Stomach (tissue), 19 donors: ENCODE data around the gene SOCS1. TPM values are rescaled to one million over a fixed set of nuclear protein-coding genes. Genes with fewer than 3 reads are reported as not detected.

ENCODE experiments used
- DNase-seq, 2 donors: peaks; one replicate each; pipeline versions ENCODE4 v3.0.0 to v3.0.0-alpha.2; 2013 to 2019
- H3K27ac ChIP-seq, 5 donors: fragments of 200-600 bp in 4 of 5; sonication (generic) in 4 of 5; one replicate each; pipeline ENCODE4 v1.5.1; 2013 to 2019; ENCODE audit warnings: mild to moderate bottlenecking in 1 of 5, moderate library complexity in 1 of 5
- H3K27me3 ChIP-seq, 3 donors: fragments of 200-600 bp; sonication (generic); one replicate each; pipeline ENCODE4 v1.5.1; 2017 to 2019; ENCODE audit warnings: mixed run types in 1 of 3
- H3K36me3 ChIP-seq, 4 donors: fragments of 200-600 bp; sonication (generic); 1 replicate in 3 of 4; 2 replicates in 1 of 4; pipeline ENCODE4 v1.5.1; 2016 to 2019
- H3K4me1 ChIP-seq, 4 donors: fragments of 200-600 bp; sonication (generic); one replicate each; pipeline ENCODE4 v1.5.1; 2016 to 2019
- H3K4me3 ChIP-seq, 4 donors: fragments of 200-600 bp; sonication (generic) in 3 of 4; one replicate each; pipeline ENCODE4 v1.5.1; 2016 to 2019; ENCODE audit warnings: mild to moderate bottlenecking in 1 of 4
- H3K9me3 ChIP-seq, 4 donors: fragments of 200-600 bp; sonication (generic); one replicate each; pipeline ENCODE4 v1.5.1; 2016 to 2019
- EP300 ChIP-seq: sonication (generic); formaldehyde crosslinking; IDR thresholded peaks from one replicate; pipeline ENCODE4 v1.6.1; 2017; ENCODE audit warnings: antibody characterized with exemption
- POLR2A ChIP-seq, 4 donors: fragments of 450-650 bp; IDR thresholded peaks; one replicate each; pipeline ENCODE4 v1.6.1; 2016; ENCODE audit warnings: antibody characterized with exemption in 4 of 4, control low read depth in 2 of 4, mild to moderate bottlenecking in 1 of 4, moderate library complexity in 1 of 4
- POLR2AphosphoS5 ChIP-seq, 3 donors: sonication (generic); formaldehyde crosslinking; IDR thresholded peaks; one replicate each; pipeline ENCODE4 v1.6.1; 2016; ENCODE audit warnings: antibody characterized with exemption in 3 of 3
- WGBS, 5 donors: extraction: QIAGEN DNeasy Blood & Tissue Kit in 3 of 5; methylation state at CpG; one replicate each; pipeline versions ENCODE4 v1.1.5 to v1.1.7; 2013 to 2018; 5-methylcytosine and 5-hydroxymethylcytosine counted together
- intact Hi-C: fragments of 100-400 bp; cut with DNase I; formaldehyde crosslinking; loops from one replicate; pipeline ENCODE4 v1.15.1; 2023; ENCODE audit warnings: low total_unique reads
- long read RNA-seq, 10 donors: transcript quantifications; one replicate each; lab custom pipeline, GENCODE V29; 2026
- polyA plus RNA-seq, 3 donors: library from polyadenylated mRNA; stranded (reverse); fragments of 200-250 nt; gene quantifications; one replicate each; pipeline ENCODE4 v1.2.3, GENCODE V29; 2013
- total RNA-seq, 5 donors: library from RNA; depleted of rRNA; stranded (reverse); fragments of >200 nt; gene quantifications; one replicate each; pipeline versions ENCODE4 v1.1.0 to v1.2.3, GENCODE V29; 2014 to 2016
- TF ChIP-seq, protein P1 (sequence below), 7 experiments: fragments of 450-650 bp in 4 of 7; fragments of 200-600 bp in 3 of 7; sonication (generic) in 3 of 7; IDR thresholded peaks; one replicate each; pipeline ENCODE4 v1.5.1; 2016 to 2019; ENCODE audit warnings: antibody characterized with exemption in 7 of 7, control low read depth in 2 of 7, mild to moderate bottlenecking in 1 of 7
- donor health status: healthy with polysubstance abuse.
- donor health status: Bipolar disorder and iron deficiency.
- donor health status: healthy.

SOCS1 gene
- total RNA-seq (10 to 100 TPM in 3 of 5 donors, 1 to 10 TPM in 2; 4.2 to 45.5 (median 12.1) TPM), polyA plus RNA-seq (10 to 100 TPM in 2 of 3 donors, 1 to 10 TPM in 1; 9.4 to 14.7 (median 11.0) TPM)
- long read RNA-seq, donor 1, partial matches to known transcripts, result 0 of 2 reads
- long read RNA-seq, donor 1, other reads (novel, unspliced or antisense), result 0 of 2 reads
- long read RNA-seq, donor 2, partial matches to known transcripts, result 0 of 3 reads
- long read RNA-seq, donor 2, other reads (novel, unspliced or antisense), result 0 of 3 reads
- long read RNA-seq, donor 3, partial matches to known transcripts, result 0 of 6 reads
- long read RNA-seq, donor 3, other reads (novel, unspliced or antisense), result 0 of 6 reads
- long read RNA-seq, donor 4, partial matches to known transcripts, result 0 of 4 reads
- long read RNA-seq, donor 4, other reads (novel, unspliced or antisense), result 0 of 4 reads
- long read RNA-seq, donor 5, transcript SOCS1-202 (1 exons, 1,784 nt), result minor isoform, 6 of 16 reads
- long read RNA-seq, donor 5, transcript SOCS1-201 (2 exons, 1,225 nt), result major isoform, 10 of 16 reads
- long read RNA-seq, donor 5, partial matches to known transcripts, result 0 of 16 reads
- long read RNA-seq, donor 5, other reads (novel, unspliced or antisense), result 0 of 16 reads
- long read RNA-seq, donor 6, transcript SOCS1-201 (2 exons, 1,225 nt), result major isoform, 7 of 8 reads
- long read RNA-seq, donor 6, partial matches to known transcripts, result 0 of 8 reads
- long read RNA-seq, donor 6, other reads (novel, unspliced or antisense), result 0 of 8 reads
- long read RNA-seq, donor 7, partial matches to known transcripts, result 0 of 4 reads
- long read RNA-seq, donor 7, other reads (novel, unspliced or antisense), result 0 of 4 reads
- long read RNA-seq, donor 8, partial matches to known transcripts, result 0 of 4 reads
- long read RNA-seq, donor 8, other reads (novel, unspliced or antisense), result 0 of 4 reads
- long read RNA-seq, donor 9, transcript SOCS1-202 (1 exons, 1,784 nt), result major isoform, 5 of 9 reads
- long read RNA-seq, donor 9, partial matches to known transcripts, result 0 of 9 reads
- long read RNA-seq, donor 9, other reads (novel, unspliced or antisense), result 0 of 9 reads
- long read RNA-seq, donor 10, partial matches to known transcripts, result 0 of 1 reads
- long read RNA-seq, donor 10, other reads (novel, unspliced or antisense), result 0 of 1 reads

DNA sequence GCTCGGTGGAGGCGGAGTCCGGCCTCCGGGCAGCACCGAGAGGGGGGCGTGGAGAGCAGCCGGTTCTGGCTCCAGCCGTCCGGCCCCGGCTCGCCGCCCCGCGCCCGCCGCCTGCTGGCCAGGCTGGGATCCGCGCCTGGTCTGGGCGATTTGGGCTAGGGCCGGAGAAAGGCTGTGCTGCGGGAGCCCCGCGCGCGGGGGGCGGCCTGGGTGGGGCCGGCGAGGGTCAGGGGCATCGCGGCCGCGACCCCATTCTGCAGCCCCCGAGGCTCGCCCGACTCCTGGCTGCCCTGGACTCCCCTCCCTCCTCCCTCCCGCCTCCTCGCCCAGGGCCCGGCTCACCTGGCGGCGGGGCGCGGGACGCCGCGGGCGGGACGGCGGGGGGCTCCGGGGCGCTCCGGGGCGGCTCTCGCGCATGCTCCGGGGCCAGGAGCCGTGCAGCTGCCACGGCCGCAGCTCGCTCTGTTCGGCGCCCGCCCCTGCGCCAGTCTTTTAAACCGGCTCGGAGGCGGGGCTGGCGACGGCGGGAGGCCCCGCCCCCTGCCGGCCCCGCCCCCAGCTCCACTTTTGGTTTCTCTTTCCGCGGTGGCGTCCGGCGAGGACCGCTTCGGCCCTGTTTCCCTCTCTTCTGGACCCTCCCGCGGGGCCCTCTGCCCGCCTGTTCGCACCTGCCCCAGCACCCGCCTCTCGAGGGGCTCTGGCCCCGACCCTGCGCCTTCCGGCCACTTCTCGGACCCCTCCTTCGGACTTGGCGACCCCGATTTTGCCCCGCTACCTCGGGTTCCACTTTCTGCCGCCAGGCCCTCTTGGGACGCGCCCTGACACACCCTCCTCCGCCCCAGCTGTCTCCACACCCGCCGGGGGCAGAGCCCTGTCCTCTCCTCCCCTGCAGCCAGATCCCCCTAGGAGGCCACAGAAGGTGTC, at the start of gene SOCS1:
SOCS1 (minus strand) TSS at position 468 of the 924 bp plus-strand sequence. CDS start 726 bp downstream, outside the sequence.
- DNase-seq, result peak; percentile 89 to 96
- intact Hi-C loops, result loop anchor here (5.0 to 10.0 kb wide), 2 partner anchors 131 to 284 kb away; no protein-coding TSS in a partner anchor
- Histone ChIP-seq H3K4me3 (peak within 1 kb of the TSS; percentile 61 to 89 (median 75)), H3K9me3 (no peaks in the 10 kb centered on the region), H3K27ac (peak within 1 kb of the TSS; percentile 92 to 99 (median 98)), H3K27me3 (no peaks in the 10 kb centered on the region), H3K4me1 (peaks cover 31 to 57% (median 46%) of the 10 kb centered on the region in 4 donors), H3K36me3 (peaks cover 0 to 24% (median 0%) of the 10 kb centered on the region in 4 donors)
- 0 to 1% (median 0%) methylated on average over 29 to 99 of the region's 100 CpGs for WGBS, 5 donors
- no peak for TF ChIP-seq EP300
- TF ChIP-seq POLR2A (IDR thresholded peaks at IDR 0.05), result no peak
- peak; percentile 56 to 97 (median 94) for TF ChIP-seq POLR2AphosphoS5 (IDR thresholded peaks at IDR 0.05)
- TF ChIP-seq, protein P1, sequence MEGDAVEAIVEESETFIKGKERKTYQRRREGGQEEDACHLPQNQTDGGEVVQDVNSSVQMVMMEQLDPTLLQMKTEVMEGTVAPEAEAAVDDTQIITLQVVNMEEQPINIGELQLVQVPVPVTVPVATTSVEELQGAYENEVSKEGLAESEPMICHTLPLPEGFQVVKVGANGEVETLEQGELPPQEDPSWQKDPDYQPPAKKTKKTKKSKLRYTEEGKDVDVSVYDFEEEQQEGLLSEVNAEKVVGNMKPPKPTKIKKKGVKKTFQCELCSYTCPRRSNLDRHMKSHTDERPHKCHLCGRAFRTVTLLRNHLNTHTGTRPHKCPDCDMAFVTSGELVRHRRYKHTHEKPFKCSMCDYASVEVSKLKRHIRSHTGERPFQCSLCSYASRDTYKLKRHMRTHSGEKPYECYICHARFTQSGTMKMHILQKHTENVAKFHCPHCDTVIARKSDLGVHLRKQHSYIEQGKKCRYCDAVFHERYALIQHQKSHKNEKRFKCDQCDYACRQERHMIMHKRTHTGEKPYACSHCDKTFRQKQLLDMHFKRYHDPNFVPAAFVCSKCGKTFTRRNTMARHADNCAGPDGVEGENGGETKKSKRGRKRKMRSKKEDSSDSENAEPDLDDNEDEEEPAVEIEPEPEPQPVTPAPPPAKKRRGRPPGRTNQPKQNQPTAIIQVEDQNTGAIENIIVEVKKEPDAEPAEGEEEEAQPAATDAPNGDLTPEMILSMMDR (IDR thresholded peaks at IDR 0.05), result peak in 5 of 7 experiments; percentile 55 to 96 (median 93)

GRCh38 chr16:11303405-11304138, 47.6 kb upstream of the SOCS1 start:
- H3K36me3 ChIP-seq, result no peaks in the 10 kb centered on the region
- H3K9me3 ChIP-seq, result no peaks in the 10 kb centered on the region
- intact Hi-C loops, result no loop called here
- H3K27me3 ChIP-seq, result no peaks in the 10 kb centered on the region
- peak; percentile 67 to 85 for DNase-seq
- peak overlapping the region in 1 of 4 donors; percentile 12 for H3K4me3 ChIP-seq
- TF ChIP-seq POLR2AphosphoS5 (IDR thresholded peaks at IDR 0.05), result peak in 1 of 3 donors; percentile 56
- TF ChIP-seq, protein P1 (IDR thresholded peaks at IDR 0.05), result no peak
- H3K27ac ChIP-seq, result peak overlapping the region; percentile 30 to 71 (median 52)
- WGBS, 5 donors, result 30 to 49% (median 40%) methylated on average over 18 of the region's 18 CpGs
- H3K4me1 ChIP-seq, result peaks cover 4 to 18% (median 11%) of the 10 kb centered on the region in 4 donors

GRCh38 chr16:11302977-11303376, 47.0 kb upstream of the SOCS1 start:
- peaks cover 6 to 23% (median 15%) of the 10 kb centered on the region in 4 donors for H3K4me1 ChIP-seq
- intact Hi-C loops, result no loop called here
- TF ChIP-seq EP300 (no peak), POLR2AphosphoS5 (IDR thresholded peaks at IDR 0.05) (no peak), POLR2A (IDR thresholded peaks at IDR 0.05) (no peak)
- TF ChIP-seq, protein P1 (IDR thresholded peaks at IDR 0.05), result no peak
- H3K27me3 ChIP-seq, result no peaks in the 10 kb centered on the region
- peak; percentile 52 to 87 for DNase-seq
- H3K36me3 ChIP-seq, result no peaks in the 10 kb centered on the region
- no peak overlapping the region for H3K4me3 ChIP-seq
- peak overlapping the region; percentile 30 to 71 (median 52) for H3K27ac ChIP-seq
- H3K9me3 ChIP-seq, result no peaks in the 10 kb centered on the region
- WGBS, 5 donors, result 35 to 51% (median 42%) methylated on average over 3 to 4 of the region's 4 CpGs
